Measurements from ENCODE around the gene GALNT6. TPM values are rescaled to one million over a fixed set of nuclear protein-coding genes. Genes with fewer than 3 reads are reported as not detected.

The GALNT6 gene
- total RNA-seq, 1 experiment from 2014 or later: 9.8 TPM

GRCh38 chr12:51415931-51416330 lies 24.7 kb upstream of the GALNT6 start:
- Histone ChIP-seq H2AK5ac (ENCODE audit: insufficient read length, low read length) (no peak overlapping the region), H3K14ac (ENCODE audit: insufficient read depth, low read length) (no peak overlapping the region), H2BK5ac (ENCODE audit: insufficient read length, low read length) (no peak overlapping the region), H4K91ac (ENCODE audit: insufficient read length, low read depth, low read length) (no peak overlapping the region), H3K9me3 (ENCODE audit: control insufficient read depth, low read depth, low read length) (no peaks in the 10 kb centered on the region), H3K27ac (ENCODE audit: insufficient read length, low read depth, low read length) (no peak overlapping the region), H2BK20ac (ENCODE audit: low read depth, low read length, poor library complexity, severe bottlenecking) (no peak overlapping the region), H3K23ac (ENCODE audit: insufficient read length, low read depth, low read length) (no peak overlapping the region), H3K9ac (ENCODE audit: extremely low read depth, insufficient read length, low read length) (no peak overlapping the region), H2BK15ac (ENCODE audit: low read depth, low read length) (no peak overlapping the region), H3K56ac (ENCODE audit: insufficient read length, low read depth, low read length) (no peak overlapping the region), H3K79me1 (ENCODE audit: insufficient read depth, low read depth, low read length, poor library complexity, severe bottlenecking) (no peaks in the 10 kb centered on the region), H3K4me2 (ENCODE audit: insufficient read depth, insufficient read length, low read length) (no peak overlapping the region), H3K27me3 (ENCODE audit: insufficient read depth, low read length) (no peaks in the 10 kb centered on the region), H3K4ac (ENCODE audit: low read depth, low read length) (no peak overlapping the region), H3K18ac (ENCODE audit: insufficient read length, low read depth, low read length) (no peak overlapping the region), H3T11ph (ENCODE audit: low read length) (no peak overlapping the region), H4K5ac (ENCODE audit: insufficient read length, low read depth, low read length) (no peak overlapping the region), H3K4me1 (ENCODE audit: insufficient read depth, low read length) (no peaks in the 10 kb centered on the region; the same call in 1 of the 2 replicates), H2BK12ac (ENCODE audit: insufficient read length, low read depth, low read length) (no peak overlapping the region), H3K23me2 (ENCODE audit: insufficient read length, low read depth, low read length, poor library complexity, severe bottlenecking) (no peaks in the 10 kb centered on the region), H4K8ac (replicated peaks; ENCODE audit: insufficient read length, low read depth, low read length) (no peak overlapping the region), H2BK120ac (ENCODE audit: low read depth, low read length, poor library complexity, severe bottlenecking) (no peak overlapping the region), H3K79me2 (ENCODE audit: insufficient read depth, low read length) (no peaks in the 10 kb centered on the region), H2AFZ (ENCODE audit: low read length) (no peak overlapping the region), H4K20me1 (ENCODE audit: control insufficient read depth, insufficient read depth, insufficient read length) (no peaks in the 10 kb centered on the region)
- no peak for TF ChIP-seq CTCF (conservative IDR thresholded peaks at IDR 0.05)
- Mint-ChIP-seq H3K4me3 (no peak overlapping the region), H3K27ac (no peak overlapping the region), H3K9me3 (no peaks in the 10 kb centered on the region), H3K36me3 (ENCODE audit: insufficient read depth in 1 of 3, low read depth in 3 of 3) (no peaks in the 10 kb centered on the region), H3K4me1 (peaks cover 21 to 24% of the 10 kb centered on the region in 2 experiments), H3K27me3 (ENCODE audit: low read depth) (no peaks in the 10 kb centered on the region)
- no CpG with 5 or more reads among the region's 1 CpG for WGBS (ENCODE audit: extremely low coverage, insufficient read length, low lambda C conversion rate)
- DNase-seq: no peak

All from H9 (cell line).